Loucy (cell line): ENCODE measurements around the gene F8A1.
"Not testable (repeated sequence)": the region's sequence is repeated elsewhere in the genome, so short reads cannot be mapped to it uniquely, and the experiment has no call there.

ENCODE experiments used
- EZH2phosphoT487 ChIP-seq: fragments of 200-600 bp; IDR thresholded peaks from 2 replicates; pipeline ENCODE4 v1.6.1; 2018; ENCODE audit warnings: antibody characterized with exemption, mild to moderate bottlenecking, moderate library complexity, borderline replicate concordance
- TF ChIP-seq, protein P1 (sequence below): fragments of 200-600 bp; sonication (generic); conservative IDR thresholded peaks from 2 replicates; pipeline ENCODE4 v1.5.1; 2014; ENCODE audit warnings: mild to moderate bottlenecking, antibody characterized with exemption, low read length

DNA sequence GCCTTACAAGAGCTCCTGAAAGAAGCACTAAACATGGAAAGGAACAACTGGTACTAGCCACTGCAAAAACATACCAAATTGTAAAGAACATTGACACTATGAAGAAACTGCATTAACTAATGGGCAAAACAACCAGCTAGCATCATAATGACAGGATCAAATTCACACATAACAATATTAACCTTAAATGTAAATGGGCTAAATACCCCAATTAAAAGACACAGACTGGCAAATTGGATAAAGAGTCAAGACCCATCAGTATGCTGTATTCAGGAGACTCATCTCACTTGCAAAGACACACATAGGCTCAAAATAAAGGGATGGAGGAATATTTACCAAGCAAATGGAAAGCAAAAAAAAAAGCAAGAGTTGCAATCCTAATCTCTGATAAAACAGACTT lies 17.6 kb upstream of the F8A1 start:
- TF ChIP-seq, protein P1, sequence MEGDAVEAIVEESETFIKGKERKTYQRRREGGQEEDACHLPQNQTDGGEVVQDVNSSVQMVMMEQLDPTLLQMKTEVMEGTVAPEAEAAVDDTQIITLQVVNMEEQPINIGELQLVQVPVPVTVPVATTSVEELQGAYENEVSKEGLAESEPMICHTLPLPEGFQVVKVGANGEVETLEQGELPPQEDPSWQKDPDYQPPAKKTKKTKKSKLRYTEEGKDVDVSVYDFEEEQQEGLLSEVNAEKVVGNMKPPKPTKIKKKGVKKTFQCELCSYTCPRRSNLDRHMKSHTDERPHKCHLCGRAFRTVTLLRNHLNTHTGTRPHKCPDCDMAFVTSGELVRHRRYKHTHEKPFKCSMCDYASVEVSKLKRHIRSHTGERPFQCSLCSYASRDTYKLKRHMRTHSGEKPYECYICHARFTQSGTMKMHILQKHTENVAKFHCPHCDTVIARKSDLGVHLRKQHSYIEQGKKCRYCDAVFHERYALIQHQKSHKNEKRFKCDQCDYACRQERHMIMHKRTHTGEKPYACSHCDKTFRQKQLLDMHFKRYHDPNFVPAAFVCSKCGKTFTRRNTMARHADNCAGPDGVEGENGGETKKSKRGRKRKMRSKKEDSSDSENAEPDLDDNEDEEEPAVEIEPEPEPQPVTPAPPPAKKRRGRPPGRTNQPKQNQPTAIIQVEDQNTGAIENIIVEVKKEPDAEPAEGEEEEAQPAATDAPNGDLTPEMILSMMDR = not testable (repeated sequence)
- TF ChIP-seq EZH2phosphoT487 = not testable (repeated sequence)
